HEK293 (cell line): ENCODE results near the gene GPI.

Source experiments
- GLI4 ChIP-seq: fragments of 450-650 bp; formaldehyde crosslinking; IDR thresholded peaks from 2 replicates; pipeline ENCODE4 v1.5.1; 2016; ENCODE audit warnings: missing biosample characterization, missing genetic modification characterization
- KLF1 ChIP-seq: fragments of 450-650 bp; formaldehyde crosslinking; IDR thresholded peaks from 2 replicates; pipeline ENCODE4 v1.5.1; 2016; ENCODE audit warnings: missing biosample characterization, missing genetic modification characterization
- KLF16 ChIP-seq: fragments of 450-650 bp; formaldehyde crosslinking; IDR thresholded peaks from 2 replicates; pipeline ENCODE4 v1.5.1; 2017; ENCODE audit warnings: missing biosample characterization, missing genetic modification characterization
- TRIM28 ChIP-seq: IDR thresholded peaks from 2 replicates; pipeline ENCODE4 v1.6.1; 2011; ENCODE audit warnings: low read length, control low read depth, borderline replicate concordance
- ZBTB20 ChIP-seq: fragments of 450-650 bp; formaldehyde crosslinking; IDR thresholded peaks from 2 replicates; pipeline ENCODE4 v1.5.1; 2016; ENCODE audit warnings: missing biosample characterization, missing genetic modification characterization
- ZBTB8A ChIP-seq: fragments of 450-650 bp; formaldehyde crosslinking; IDR thresholded peaks from 2 replicates; pipeline ENCODE4 v1.5.1; 2016; ENCODE audit warnings: missing biosample characterization, missing genetic modification characterization
- ZEB2 ChIP-seq: fragments of 450-650 bp; formaldehyde crosslinking; IDR thresholded peaks from 2 replicates; pipeline ENCODE4 v1.5.1; 2016; ENCODE audit warnings: missing biosample characterization, missing genetic modification characterization
- ZFP37 ChIP-seq: fragments of 450-650 bp; formaldehyde crosslinking; IDR thresholded peaks from 2 replicates; pipeline ENCODE4 v1.5.1; 2016; ENCODE audit warnings: missing biosample characterization, missing genetic modification characterization
- ZFP69B ChIP-seq: fragments of 450-650 bp; formaldehyde crosslinking; IDR thresholded peaks from 2 replicates; pipeline ENCODE4 v1.5.1; 2016; ENCODE audit warnings: missing biosample characterization, missing genetic modification characterization
- ZNF169 ChIP-seq: fragments of 450-650 bp; formaldehyde crosslinking; IDR thresholded peaks from 2 replicates; pipeline ENCODE4 v1.5.1; 2016; ENCODE audit warnings: missing biosample characterization, missing genetic modification characterization
- ZNF202 ChIP-seq: fragments of 450-650 bp; formaldehyde crosslinking; IDR thresholded peaks from 2 replicates; pipeline ENCODE4 v1.5.1; 2016; ENCODE audit warnings: missing biosample characterization, missing genetic modification characterization, borderline replicate concordance
- ZNF23 ChIP-seq: fragments of 450-650 bp; formaldehyde crosslinking; IDR thresholded peaks from 2 replicates; pipeline ENCODE4 v1.5.1; 2016; ENCODE audit warnings: missing biosample characterization, missing genetic modification characterization, borderline replicate concordance
- ZNF24 ChIP-seq: fragments of 450-650 bp; formaldehyde crosslinking; IDR thresholded peaks from 2 replicates; pipeline ENCODE4 v1.5.1; 2016; ENCODE audit warnings: missing biosample characterization, missing genetic modification characterization
- ZNF324 ChIP-seq: fragments of 450-650 bp; formaldehyde crosslinking; IDR thresholded peaks from 2 replicates; pipeline ENCODE4 v1.5.1; 2016; ENCODE audit warnings: missing biosample characterization, missing genetic modification characterization
- ZNF394 ChIP-seq: fragments of 450-650 bp; formaldehyde crosslinking; IDR thresholded peaks from 2 replicates; pipeline ENCODE4 v1.5.1; 2016; ENCODE audit warnings: missing biosample characterization, missing genetic modification characterization, mild to moderate bottlenecking, moderate library complexity, borderline replicate concordance
- ZNF530 ChIP-seq: fragments of 450-650 bp; formaldehyde crosslinking; IDR thresholded peaks from 2 replicates; pipeline ENCODE4 v1.5.1; 2016; ENCODE audit warnings: low read depth, missing biosample characterization, missing genetic modification characterization
- ZNF596 ChIP-seq: fragments of 450-650 bp; IDR thresholded peaks from 2 replicates; pipeline ENCODE4 v1.5.0; 2018; ENCODE audit warnings: missing biosample characterization, mild to moderate bottlenecking, missing genetic modification characterization, moderate library complexity
- ZNF600 ChIP-seq: fragments of 450-650 bp; formaldehyde crosslinking; IDR thresholded peaks from 2 replicates; pipeline ENCODE4 v1.5.1; 2016; ENCODE audit warnings: missing biosample characterization, missing genetic modification characterization
- ZNF670 ChIP-seq: fragments of 450-650 bp; formaldehyde crosslinking; IDR thresholded peaks from 2 replicates; pipeline ENCODE4 v1.5.1; 2016; ENCODE audit warnings: missing biosample characterization, missing genetic modification characterization, low read depth
- ZNF701 ChIP-seq: fragments of 450-650 bp; formaldehyde crosslinking; IDR thresholded peaks from 2 replicates; pipeline ENCODE4 v1.5.1; 2016; ENCODE audit warnings: missing biosample characterization, missing genetic modification characterization
- ZNF747 ChIP-seq: fragments of 450-650 bp; formaldehyde crosslinking; IDR thresholded peaks from 2 replicates; pipeline ENCODE4 v1.5.1; 2016; ENCODE audit warnings: missing biosample characterization, missing genetic modification characterization
- ZNF777 ChIP-seq: fragments of 450-650 bp; formaldehyde crosslinking; IDR thresholded peaks from 2 replicates; pipeline ENCODE4 v1.5.1; 2017; ENCODE audit warnings: missing biosample characterization, missing genetic modification characterization, borderline replicate concordance
- ZNF792 ChIP-seq: fragments of 450-650 bp; formaldehyde crosslinking; IDR thresholded peaks from 2 replicates; pipeline ENCODE4 v1.5.1; 2016; ENCODE audit warnings: missing biosample characterization, missing genetic modification characterization
- ZNF830 ChIP-seq: fragments of 450-650 bp; IDR thresholded peaks from 2 replicates; pipeline ENCODE4 v1.5.0; 2018; ENCODE audit warnings: missing biosample characterization, missing genetic modification characterization, low read depth, mild to moderate bottlenecking, moderate library complexity
- ZNF837 ChIP-seq: fragments of 450-650 bp; formaldehyde crosslinking; IDR thresholded peaks from 2 replicates; pipeline ENCODE4 v1.5.1; 2016; ENCODE audit warnings: missing biosample characterization, missing genetic modification characterization
- ZNF843 ChIP-seq: fragments of 450-650 bp; formaldehyde crosslinking; IDR thresholded peaks from 2 replicates; pipeline ENCODE4 v1.5.1; 2016; ENCODE audit warnings: missing biosample characterization, missing genetic modification characterization
- ZSCAN16 ChIP-seq: fragments of 450-650 bp; formaldehyde crosslinking; IDR thresholded peaks from 2 replicates; pipeline ENCODE4 v1.5.1; 2016; ENCODE audit warnings: missing biosample characterization, missing genetic modification characterization
- TF ChIP-seq, protein P1 (sequence below): fragments of 450-650 bp; formaldehyde crosslinking; IDR thresholded peaks from 2 replicates; pipeline ENCODE4 v1.5.1; 2017; ENCODE audit warnings: missing biosample characterization, missing genetic modification characterization
- TF ChIP-seq, protein P2 (sequence below): fragments of 450-650 bp; formaldehyde crosslinking; IDR thresholded peaks from 2 replicates; pipeline ENCODE4 v1.5.1; 2016; ENCODE audit warnings: missing biosample characterization, missing genetic modification characterization
- TF ChIP-seq, protein P3 (sequence below): fragments of 450-650 bp; formaldehyde crosslinking; IDR thresholded peaks from 2 replicates; pipeline ENCODE4 v1.5.1; 2016; ENCODE audit warnings: missing biosample characterization, missing genetic modification characterization
- TF ChIP-seq, protein P4 (sequence below): fragments of 450-650 bp; formaldehyde crosslinking; IDR thresholded peaks from 2 replicates; pipeline ENCODE4 v1.5.1; 2016; ENCODE audit warnings: missing biosample characterization, missing genetic modification characterization

The GPI gene

DNA sequence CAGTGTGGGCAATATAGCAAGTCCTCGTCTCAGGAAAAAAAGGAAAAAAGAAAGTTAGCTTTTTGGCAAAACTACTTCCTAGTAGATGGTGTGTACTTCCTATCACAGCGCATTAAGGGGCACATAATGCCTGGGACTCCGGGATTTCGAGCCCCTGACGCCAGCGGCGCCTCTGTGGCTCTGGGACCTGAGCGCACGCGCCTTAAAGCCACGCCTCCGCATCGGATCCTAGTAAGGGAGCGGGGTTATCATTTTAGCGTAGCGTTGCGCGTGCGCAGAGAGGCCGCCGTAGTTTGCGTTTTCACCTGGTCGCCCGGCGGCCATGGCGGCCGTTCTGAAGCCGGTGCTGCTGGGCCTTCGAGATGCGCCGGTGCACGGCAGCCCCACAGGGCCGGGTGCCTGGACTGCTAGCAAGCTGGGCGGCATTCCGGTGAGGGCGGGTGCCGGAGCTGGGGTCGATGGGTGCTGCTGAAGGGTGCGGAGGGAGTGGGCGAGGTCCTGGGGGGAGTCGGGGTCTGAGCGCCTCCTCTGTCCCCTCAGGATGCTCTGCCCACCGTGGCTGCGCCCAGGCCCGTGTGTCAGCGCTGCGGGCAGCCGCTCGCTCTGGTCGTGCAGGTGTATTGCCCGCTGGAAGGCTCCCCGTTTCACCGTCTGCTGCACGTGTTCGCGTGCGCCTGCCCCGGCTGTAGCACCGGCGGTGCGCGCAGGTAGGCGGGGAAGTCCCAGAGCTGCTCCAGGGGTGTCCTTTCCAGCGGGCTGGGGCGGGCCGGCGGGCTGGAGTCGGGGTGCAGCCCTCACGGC lies 39.3 kb downstream of the GPI start, which contains the start of gene PDCD2L (continued):
- TF ChIP-seq ZNF701 (no peak), ZNF747 (tag by site-specific recombination) (no peak), ZNF23 (tag by site-specific recombination) (no peak), KLF16 (tag by site-specific recombination) (peak; percentile 91), ZNF670 (tag by site-specific recombination) (no peak), ZEB2 (tag by site-specific recombination) (peak; percentile 92), ZBTB8A (tag by site-specific recombination) (peak; percentile 50), GLI4 (tag by site-specific recombination) (no peak), ZNF530 (tag by site-specific recombination) (no peak), ZNF24 (tag by site-specific recombination) (peak; percentile 77), ZNF600 (tag by site-specific recombination) (peak; percentile 96), ZNF202 (tag by site-specific recombination) (no peak), ZNF324 (tag by site-specific recombination) (peak; percentile 61; the same call in 1 of the 2 replicates), ZBTB20 (tag by site-specific recombination) (peak; percentile 77; the same call in 1 of the 2 replicates), ZFP37 (tag by site-specific recombination) (peak; percentile 98), ZNF394 (tag by site-specific recombination) (no peak; the same call in 1 of the 2 replicates), TRIM28 (peak; percentile 87; the same call in 1 of the 2 replicates), ZNF169 (no peak), ZNF843 (tag by site-specific recombination) (peak; percentile 78; the same call in 1 of the 2 replicates), ZSCAN16 (peak; percentile 63; the same call in 1 of the 2 replicates), ZNF792 (tag by site-specific recombination) (peak; percentile 95), KLF1 (tag by site-specific recombination) (peak; percentile 27; the same call in 1 of the 2 replicates), ZNF830 (tag by site-specific recombination) (no peak), ZNF596 (tag by site-specific recombination) (no peak), ZNF777 (tag by site-specific recombination) (peak; percentile 89), ZFP69B (peak; percentile 44; the same call in 1 of the 2 replicates), ZNF837 (tag by site-specific recombination) (peak; percentile 72; the same call in 1 of the 2 replicates)
- TF ChIP-seq, protein P1, sequence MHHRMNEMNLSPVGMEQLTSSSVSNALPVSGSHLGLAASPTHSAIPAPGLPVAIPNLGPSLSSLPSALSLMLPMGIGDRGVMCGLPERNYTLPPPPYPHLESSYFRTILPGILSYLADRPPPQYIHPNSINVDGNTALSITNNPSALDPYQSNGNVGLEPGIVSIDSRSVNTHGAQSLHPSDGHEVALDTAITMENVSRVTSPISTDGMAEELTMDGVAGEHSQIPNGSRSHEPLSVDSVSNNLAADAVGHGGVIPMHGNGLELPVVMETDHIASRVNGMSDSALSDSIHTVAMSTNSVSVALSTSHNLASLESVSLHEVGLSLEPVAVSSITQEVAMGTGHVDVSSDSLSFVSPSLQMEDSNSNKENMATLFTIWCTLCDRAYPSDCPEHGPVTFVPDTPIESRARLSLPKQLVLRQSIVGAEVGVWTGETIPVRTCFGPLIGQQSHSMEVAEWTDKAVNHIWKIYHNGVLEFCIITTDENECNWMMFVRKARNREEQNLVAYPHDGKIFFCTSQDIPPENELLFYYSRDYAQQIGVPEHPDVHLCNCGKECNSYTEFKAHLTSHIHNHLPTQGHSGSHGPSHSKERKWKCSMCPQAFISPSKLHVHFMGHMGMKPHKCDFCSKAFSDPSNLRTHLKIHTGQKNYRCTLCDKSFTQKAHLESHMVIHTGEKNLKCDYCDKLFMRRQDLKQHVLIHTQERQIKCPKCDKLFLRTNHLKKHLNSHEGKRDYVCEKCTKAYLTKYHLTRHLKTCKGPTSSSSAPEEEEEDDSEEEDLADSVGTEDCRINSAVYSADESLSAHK (tag by site-specific recombination), result 0 out of 2 replicates have a peak, but pooled peaks have one; percentile 4
- TF ChIP-seq, protein P2, sequence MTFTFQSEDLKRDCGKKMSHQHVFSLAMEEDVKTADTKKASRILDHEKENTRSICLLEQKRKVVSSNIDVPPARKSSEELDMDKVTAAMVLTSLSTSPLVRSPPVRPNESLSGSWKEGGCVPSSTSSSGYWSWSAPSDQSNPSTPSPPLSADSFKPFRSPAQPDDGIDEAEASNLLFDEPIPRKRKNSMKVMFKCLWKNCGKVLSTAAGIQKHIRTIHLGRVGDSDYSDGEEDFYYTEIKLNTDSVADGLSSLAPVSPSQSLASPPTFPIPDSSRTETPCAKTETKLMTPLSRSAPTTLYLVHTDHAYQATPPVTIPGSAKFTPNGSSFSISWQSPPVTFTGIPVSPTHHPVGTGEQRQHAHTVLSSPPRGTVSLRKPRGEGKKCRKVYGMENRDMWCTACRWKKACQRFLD (tag by site-specific recombination), result peak; percentile 90; the same call in 1 of the 2 replicates
- TF ChIP-seq, protein P3, sequence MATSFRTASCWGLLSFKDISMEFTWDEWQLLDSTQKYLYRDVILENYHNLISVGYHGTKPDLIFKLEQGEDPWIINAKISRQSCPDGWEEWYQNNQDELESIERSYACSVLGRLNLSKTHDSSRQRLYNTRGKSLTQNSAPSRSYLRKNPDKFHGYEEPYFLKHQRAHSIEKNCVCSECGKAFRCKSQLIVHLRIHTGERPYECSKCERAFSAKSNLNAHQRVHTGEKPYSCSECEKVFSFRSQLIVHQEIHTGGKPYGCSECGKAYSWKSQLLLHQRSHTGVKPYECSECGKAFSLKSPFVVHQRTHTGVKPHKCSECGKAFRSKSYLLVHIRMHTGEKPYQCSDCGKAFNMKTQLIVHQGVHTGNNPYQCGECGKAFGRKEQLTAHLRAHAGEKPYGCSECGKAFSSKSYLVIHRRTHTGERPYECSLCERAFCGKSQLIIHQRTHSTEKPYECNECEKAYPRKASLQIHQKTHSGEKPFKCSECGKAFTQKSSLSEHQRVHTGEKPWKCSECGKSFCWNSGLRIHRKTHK (tag by site-specific recombination), result no peak
- TF ChIP-seq, protein P4, sequence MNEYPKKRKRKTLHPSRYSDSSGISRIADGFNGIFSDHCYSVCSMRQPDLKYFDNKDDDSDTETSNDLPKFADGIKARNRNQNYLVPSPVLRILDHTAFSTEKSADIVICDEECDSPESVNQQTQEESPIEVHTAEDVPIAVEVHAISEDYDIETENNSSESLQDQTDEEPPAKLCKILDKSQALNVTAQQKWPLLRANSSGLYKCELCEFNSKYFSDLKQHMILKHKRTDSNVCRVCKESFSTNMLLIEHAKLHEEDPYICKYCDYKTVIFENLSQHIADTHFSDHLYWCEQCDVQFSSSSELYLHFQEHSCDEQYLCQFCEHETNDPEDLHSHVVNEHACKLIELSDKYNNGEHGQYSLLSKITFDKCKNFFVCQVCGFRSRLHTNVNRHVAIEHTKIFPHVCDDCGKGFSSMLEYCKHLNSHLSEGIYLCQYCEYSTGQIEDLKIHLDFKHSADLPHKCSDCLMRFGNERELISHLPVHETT (tag by site-specific recombination), result 0 out of 2 replicates have a peak, but pooled peaks have one; percentile 10
